CD14-positive monocyte (primary cell): ENCODE measurements around the gene DPPA2. TPM values are rescaled to one million over a fixed set of nuclear protein-coding genes. Genes with fewer than 3 reads are reported as not detected.
A peak's percentile ranks its signal among the peaks of the same experiment; 100 is the strongest.

ENCODE experiments used
- DNase-seq, 3 donors: peaks; one replicate each; pipeline ENCODE4 v3.0.0-alpha.2; 2011 to 2022
- H2AFZ ChIP-seq: 2 replicates; pipeline ENCODE4 v1.6.0; 2012; ENCODE audit warnings: mild to moderate bottlenecking, low read depth, low read length, inconsistent platforms; ENCODE audit not compliant: insufficient read depth, poor library complexity, severe bottlenecking
- H3K27ac ChIP-seq, 2 donors: 1 replicate in 1 of 2; 2 replicates in 1 of 2; pipeline ENCODE4 v1.5.1; 2012 to 2013; ENCODE audit warnings: low read length in 2 of 2, control low read depth in 1 of 2, inconsistent platforms in 1 of 2, low read depth in 1 of 2, mild to moderate bottlenecking in 1 of 2
- H3K27me3 ChIP-seq, 2 donors: one replicate each; pipeline versions ENCODE4 v1.6.0 to v1.6.1; 2011 to 2013; ENCODE audit warnings: low read length in 2 of 2; ENCODE audit not compliant: control insufficient read depth in 2 of 2, insufficient read depth in 2 of 2
- H3K36me3 ChIP-seq, 2 donors: replicated peaks in 1 of 2; 1 replicate in 1 of 2; 2 replicates in 1 of 2; pipeline versions ENCODE4 v1.5.1 to v1.6.1; 2012 to 2013; ENCODE audit warnings: low read length in 2 of 2, control low read depth in 1 of 2, inconsistent platforms in 1 of 2, mild to moderate bottlenecking in 1 of 2; ENCODE audit not compliant: insufficient read depth in 2 of 2, control insufficient read depth in 1 of 2
- H3K4me1 ChIP-seq, 2 donors: 1 replicate in 1 of 2; 2 replicates in 1 of 2; pipeline versions ENCODE4 v1.5.1 to v1.6.1; 2012 to 2013; ENCODE audit warnings: low read length in 2 of 2, control low read depth in 1 of 2, inconsistent platforms in 1 of 2, mild to moderate bottlenecking in 1 of 2, moderate library complexity in 1 of 2; ENCODE audit not compliant: insufficient read depth in 2 of 2, control insufficient read depth in 1 of 2
- H3K4me2 ChIP-seq: replicated peaks from 2 replicates; pipeline ENCODE3; 2012; ENCODE audit warnings: low read length, moderate library complexity, mild to moderate bottlenecking; ENCODE audit not compliant: poor library complexity, severe bottlenecking; ENCODE audit errors: extremely low read depth
- H3K4me3 ChIP-seq, 3 experiments: fragments of 200-600 bp in 1 of 3; sonication (generic) in 1 of 3; replicated peaks in 1 of 3; 1 replicate in 2 of 3; 2 replicates in 1 of 3; pipeline ENCODE4 v1.5.1; 2011 to 2013; ENCODE audit warnings: low read length in 3 of 3, mild to moderate bottlenecking in 3 of 3, control low read depth in 2 of 3, low read depth in 2 of 3, inconsistent platforms in 1 of 3, moderate library complexity in 1 of 3
- H3K79me2 ChIP-seq: 2 replicates; pipeline ENCODE4 v1.6.0; 2012; ENCODE audit warnings: mild to moderate bottlenecking, control low read depth, inconsistent platforms, low read length, moderate library complexity; ENCODE audit not compliant: insufficient read depth
- H3K9ac ChIP-seq: 2 replicates; pipeline ENCODE4 v1.6.0; 2017; ENCODE audit warnings: low read length, mild to moderate bottlenecking; ENCODE audit not compliant: insufficient read depth, poor library complexity, severe bottlenecking
- H3K9me3 ChIP-seq, 2 donors: replicated peaks in 1 of 2; 1 replicate in 1 of 2; 2 replicates in 1 of 2; pipeline versions ENCODE4 v1.5.1 to v1.6.1; 2012 to 2013; ENCODE audit warnings: low read length in 2 of 2, control low read depth in 1 of 2; ENCODE audit not compliant: control insufficient read depth in 1 of 2, insufficient read depth in 1 of 2
- H4K20me1 ChIP-seq: 2 replicates; pipeline ENCODE4 v1.6.0; 2012; ENCODE audit warnings: mild to moderate bottlenecking, low read length, control low read depth, moderate library complexity; ENCODE audit not compliant: insufficient read depth
- H3K27ac Mint-ChIP-seq, 7 donors: one replicate each; pipeline ENCODE4 v1.8.0; 2020; ENCODE audit warnings: mild to moderate bottlenecking in 7 of 7, mixed read lengths in 7 of 7, moderate library complexity in 6 of 7, inconsistent platforms in 2 of 7
- H3K27me3 Mint-ChIP-seq, 3 donors: one replicate each; pipeline ENCODE4 v1.8.0; 2021 to 2022; ENCODE audit warnings: low read depth in 3 of 3, mild to moderate bottlenecking in 3 of 3, mixed read lengths in 3 of 3, moderate library complexity in 3 of 3, inconsistent platforms in 1 of 3
- H3K36me3 Mint-ChIP-seq, 2 donors: one replicate each; pipeline ENCODE4 v1.8.0; 2020; ENCODE audit warnings: mixed read lengths in 2 of 2, inconsistent platforms in 1 of 2, mild to moderate bottlenecking in 1 of 2
- H3K4me1 Mint-ChIP-seq: one replicate; pipeline ENCODE4 v1.8.0; 2020; ENCODE audit warnings: mild to moderate bottlenecking, mixed read lengths
- H3K4me3 Mint-ChIP-seq, 2 donors: one replicate each; pipeline ENCODE4 v1.8.0; 2020; ENCODE audit warnings: mild to moderate bottlenecking in 2 of 2, mixed read lengths in 2 of 2, moderate library complexity in 1 of 2
- H3K9me3 Mint-ChIP-seq, 7 donors: one replicate each; pipeline ENCODE4 v1.8.0; 2020 to 2022; ENCODE audit warnings: mixed read lengths in 7 of 7, mild to moderate bottlenecking in 6 of 7, moderate library complexity in 6 of 7, inconsistent platforms in 2 of 7
- CTCF ChIP-seq: fragments of 200-600 bp; IDR thresholded peaks from one replicate; pipeline ENCODE4 v1.8.0; 2022; ENCODE audit warnings: antibody characterized with exemption, mild to moderate bottlenecking
- WGBS: methylation state at CpG from one replicate; pipeline ENCODE4 v1.1.5; 2013; ENCODE audit warnings: missing lambda C conversion rate; ENCODE audit not compliant: insufficient coverage; 5-methylcytosine and 5-hydroxymethylcytosine counted together
- intact Hi-C, 2 donors: fragments of 100-400 bp; cut with micrococcal nuclease; formaldehyde crosslinking; loops; one replicate each; pipeline versions ENCODE4 v1.15.0 to v1.15.1; 2023
- polyA plus RNA-seq, 3 donors: library from polyadenylated mRNA; depleted of rRNA in 1 of 3; unstranded in 2 of 3; stranded (reverse) in 1 of 3; fragments of 300-500 nt in 2 of 3; fragments of >200 nt in 1 of 3; fragmentation: Illumina TruSeq in 2 of 3; gene quantifications; 1 replicate in 2 of 3; 2 replicates in 1 of 3; pipeline ENCODE4 v1.2.3, GENCODE V29; 2012 to 2021

The DPPA2 gene
- polyA plus RNA-seq, 3 donors = not detected

- Histone ChIP-seq H2AFZ (no peak overlapping the region), H3K36me3 (no peaks in the 10 kb centered on the region), H3K4me1 (peaks cover 7 to 9% of the 10 kb centered on the region in 2 donors), H3K27ac (no peak overlapping the region), H3K9me3 (no peaks in the 10 kb centered on the region), H3K4me3 (no peak overlapping the region), H3K79me2 (no peaks in the 10 kb centered on the region), H3K9ac (no peak overlapping the region), H3K4me2 (no peak overlapping the region), H4K20me1 (no peaks in the 10 kb centered on the region), H3K27me3 (peaks cover 5 to 7% of the 10 kb centered on the region in 2 donors)
- Mint-ChIP-seq H3K4me3 (no peak overlapping the region), H3K27ac (no peak overlapping the region), H3K27me3 (peaks cover 20 to 29% (median 22%) of the 10 kb centered on the region in 3 donors), H3K4me1 (peaks cover 32% of the 10 kb centered on the region), H3K36me3 (no peaks in the 10 kb centered on the region), H3K9me3 (peaks cover 0 to 18% (median 8%) of the 10 kb centered on the region in 7 donors)
- no peak for DNase-seq
- 0% methylated on average over 2 of the region's 4 CpGs for WGBS
- TF ChIP-seq CTCF = no peak
- intact Hi-C loops = no loop called here
Measured at GRCh38 chr3:109338322-109338721, 22.0 kb upstream of the DPPA2 start.

- H2AFZ ChIP-seq = peak within 1 kb of the TSS; percentile 83
- no peak for DNase-seq
- 22% methylated on average over 2 of the region's 5 CpGs for WGBS
- peak within 1 kb of the TSS; percentile 52 to 76 (median 73) for H3K4me3 ChIP-seq
- no peak within 1 kb of the TSS for H3K27ac ChIP-seq
- no peaks in the 10 kb centered on the region for H3K9me3 ChIP-seq
- no peaks in the 10 kb centered on the region for H3K36me3 Mint-ChIP-seq
- peak within 1 kb of the TSS; percentile 84 for H3K4me2 ChIP-seq
- H4K20me1 ChIP-seq = no peaks in the 10 kb centered on the region
- H3K79me2 ChIP-seq = no peaks in the 10 kb centered on the region
- no peak for TF ChIP-seq CTCF
- intact Hi-C loops = no loop called here
- peaks cover 7 to 9% of the 10 kb centered on the region in 2 donors for H3K4me1 ChIP-seq
- H3K4me1 Mint-ChIP-seq = peaks cover 32% of the 10 kb centered on the region
- H3K27me3 Mint-ChIP-seq = peaks cover 20 to 29% (median 22%) of the 10 kb centered on the region in 3 donors
- H3K9ac ChIP-seq = peak within 1 kb of the TSS; percentile 45
- H3K27me3 ChIP-seq = peaks cover 5 to 7% of the 10 kb centered on the region in 2 donors
- peak within 1 kb of the TSS in 3 of 7 donors; percentile 4 to 82 (median 76) for H3K27ac Mint-ChIP-seq
- H3K9me3 Mint-ChIP-seq = peaks cover 0 to 18% (median 8%) of the 10 kb centered on the region in 7 donors
- H3K36me3 ChIP-seq = no peaks in the 10 kb centered on the region
- peak within 1 kb of the TSS; percentile 86 to 99 for H3K4me3 Mint-ChIP-seq
Measured at GRCh38 chr3:109337393-109337792, 21.1 kb upstream of the DPPA2 start, which contains the start of gene DPPA4. Gene DPPA4, minus strand, starts transcription at chr3:109337546. Its CDS starts 29 bp downstream, at chr3:109337517.
